Hepatocyte (in vitro differentiated cells): ENCODE data around the gene MYMX.

Experiments
- EZH2 ChIP-seq: fragments of 200-600 bp; sonication (generic); IDR thresholded peaks from 2 replicates; pipeline ENCODE4 v1.6.1; 2016; ENCODE audit warnings: antibody characterized with exemption, mild to moderate bottlenecking, borderline replicate concordance
- TF ChIP-seq, protein P1 (sequence below): fragments of 200-600 bp; sonication (generic); IDR thresholded peaks from 2 replicates; pipeline ENCODE4 v1.5.1; 2016; ENCODE audit warnings: antibody characterized with exemption, mild to moderate bottlenecking; ENCODE audit not compliant: poor library complexity

DNA sequence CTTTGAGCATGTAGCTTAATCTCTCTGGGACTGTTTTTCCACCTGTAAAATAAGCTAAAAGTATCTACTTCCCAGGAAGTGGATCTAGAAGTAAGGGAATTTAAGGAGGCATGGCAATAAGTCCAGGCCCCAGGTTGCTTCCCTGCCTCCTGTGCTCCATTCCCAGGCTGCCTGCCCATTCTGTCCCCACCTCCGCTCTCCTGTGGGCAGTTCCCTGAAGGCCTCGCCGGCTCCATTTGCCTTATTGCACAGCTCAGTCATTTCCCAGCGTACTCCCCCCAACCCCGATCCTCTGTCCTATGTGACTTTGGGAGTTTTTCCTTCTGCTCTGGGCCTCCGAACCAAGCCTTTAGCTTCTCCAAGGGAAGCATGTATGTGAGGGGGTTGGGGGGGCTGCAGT, 11.3 kb downstream of the MYMX start:
- TF ChIP-seq, protein P1, sequence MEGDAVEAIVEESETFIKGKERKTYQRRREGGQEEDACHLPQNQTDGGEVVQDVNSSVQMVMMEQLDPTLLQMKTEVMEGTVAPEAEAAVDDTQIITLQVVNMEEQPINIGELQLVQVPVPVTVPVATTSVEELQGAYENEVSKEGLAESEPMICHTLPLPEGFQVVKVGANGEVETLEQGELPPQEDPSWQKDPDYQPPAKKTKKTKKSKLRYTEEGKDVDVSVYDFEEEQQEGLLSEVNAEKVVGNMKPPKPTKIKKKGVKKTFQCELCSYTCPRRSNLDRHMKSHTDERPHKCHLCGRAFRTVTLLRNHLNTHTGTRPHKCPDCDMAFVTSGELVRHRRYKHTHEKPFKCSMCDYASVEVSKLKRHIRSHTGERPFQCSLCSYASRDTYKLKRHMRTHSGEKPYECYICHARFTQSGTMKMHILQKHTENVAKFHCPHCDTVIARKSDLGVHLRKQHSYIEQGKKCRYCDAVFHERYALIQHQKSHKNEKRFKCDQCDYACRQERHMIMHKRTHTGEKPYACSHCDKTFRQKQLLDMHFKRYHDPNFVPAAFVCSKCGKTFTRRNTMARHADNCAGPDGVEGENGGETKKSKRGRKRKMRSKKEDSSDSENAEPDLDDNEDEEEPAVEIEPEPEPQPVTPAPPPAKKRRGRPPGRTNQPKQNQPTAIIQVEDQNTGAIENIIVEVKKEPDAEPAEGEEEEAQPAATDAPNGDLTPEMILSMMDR = no peak
- no peak for TF ChIP-seq EZH2
